Choroid plexus epithelial cell (primary cell): ENCODE data around the gene C17orf67.

Source experiments
- DNase-seq: peaks from one replicate; pipeline ENCODE4 v3.0.0-alpha.2; 2010; ENCODE audit warnings: low read depth
- H3K4me3 ChIP-seq: 2 replicates; pipeline ENCODE4 v1.5.1; 2011; ENCODE audit warnings: low read depth, mild to moderate bottlenecking, control low read depth, low read length, moderate library complexity
- TF ChIP-seq, protein P1 (sequence below): conservative IDR thresholded peaks from 2 replicates; pipeline ENCODE4 v1.5.1; 2011; ENCODE audit warnings: low read depth, mild to moderate bottlenecking, control low read depth, inconsistent platforms, low read length, moderate library complexity

Gene C17orf67

DNA sequence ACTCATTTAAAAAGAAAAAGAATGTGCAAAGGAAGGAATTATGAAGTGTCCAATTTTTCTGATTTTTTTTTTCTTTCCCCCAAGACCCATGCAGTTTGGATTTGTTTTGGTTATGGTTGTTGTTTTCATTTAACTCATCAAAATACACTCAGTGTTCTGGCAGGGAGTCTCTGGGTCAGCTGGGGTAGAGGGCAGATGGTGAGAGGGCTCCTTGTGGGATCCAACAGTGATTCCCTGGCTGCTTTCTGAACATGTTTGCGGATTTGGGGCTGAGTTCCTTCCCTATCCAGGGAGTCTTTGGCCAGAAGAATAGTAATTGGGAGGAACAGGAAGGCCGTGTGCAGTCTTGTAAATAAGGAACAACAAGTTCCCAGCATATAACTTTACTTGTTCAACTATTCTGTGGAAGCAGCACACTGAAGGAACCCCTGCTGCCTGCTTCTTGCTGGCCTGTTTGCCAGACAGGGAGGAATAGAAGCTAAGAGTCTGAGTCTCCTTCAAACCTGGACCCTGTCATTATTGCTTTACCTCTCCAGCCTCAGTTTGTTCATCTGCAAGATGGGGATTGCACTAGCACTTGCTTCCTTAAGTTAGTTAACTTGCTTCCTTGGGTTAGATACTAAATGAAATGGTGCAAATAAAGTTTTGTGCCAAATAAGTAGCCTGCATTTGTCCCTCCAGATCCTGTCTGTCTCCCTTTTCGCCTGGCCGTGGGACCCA is 32.1 kb downstream of the C17orf67 start:
- TF ChIP-seq, protein P1, sequence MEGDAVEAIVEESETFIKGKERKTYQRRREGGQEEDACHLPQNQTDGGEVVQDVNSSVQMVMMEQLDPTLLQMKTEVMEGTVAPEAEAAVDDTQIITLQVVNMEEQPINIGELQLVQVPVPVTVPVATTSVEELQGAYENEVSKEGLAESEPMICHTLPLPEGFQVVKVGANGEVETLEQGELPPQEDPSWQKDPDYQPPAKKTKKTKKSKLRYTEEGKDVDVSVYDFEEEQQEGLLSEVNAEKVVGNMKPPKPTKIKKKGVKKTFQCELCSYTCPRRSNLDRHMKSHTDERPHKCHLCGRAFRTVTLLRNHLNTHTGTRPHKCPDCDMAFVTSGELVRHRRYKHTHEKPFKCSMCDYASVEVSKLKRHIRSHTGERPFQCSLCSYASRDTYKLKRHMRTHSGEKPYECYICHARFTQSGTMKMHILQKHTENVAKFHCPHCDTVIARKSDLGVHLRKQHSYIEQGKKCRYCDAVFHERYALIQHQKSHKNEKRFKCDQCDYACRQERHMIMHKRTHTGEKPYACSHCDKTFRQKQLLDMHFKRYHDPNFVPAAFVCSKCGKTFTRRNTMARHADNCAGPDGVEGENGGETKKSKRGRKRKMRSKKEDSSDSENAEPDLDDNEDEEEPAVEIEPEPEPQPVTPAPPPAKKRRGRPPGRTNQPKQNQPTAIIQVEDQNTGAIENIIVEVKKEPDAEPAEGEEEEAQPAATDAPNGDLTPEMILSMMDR, result no peak
- no peak overlapping the region for H3K4me3 ChIP-seq
- DNase-seq, result no peak

DNA sequence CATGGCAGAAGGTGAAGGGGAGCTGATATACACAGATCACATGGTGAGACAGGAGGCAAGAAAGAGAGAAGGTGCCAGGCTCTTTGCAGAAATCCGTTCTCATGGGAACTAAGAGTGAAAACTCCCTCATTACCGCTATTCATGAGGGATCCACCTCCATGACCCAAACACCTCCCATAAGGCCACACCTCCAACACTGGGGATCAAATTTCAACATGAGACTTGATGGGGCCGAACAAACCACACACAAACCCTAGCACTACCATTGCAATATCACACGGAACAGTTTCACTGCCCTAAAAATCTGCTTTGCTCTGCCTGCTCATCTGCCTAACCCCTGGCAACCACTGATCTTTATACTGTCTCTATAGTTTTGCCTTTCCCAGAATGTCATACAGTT is 34.8 kb downstream of the C17orf67 start:
- peak; percentile 39 for DNase-seq
- no peak overlapping the region for H3K4me3 ChIP-seq
- TF ChIP-seq, protein P1, result no peak

DNA sequence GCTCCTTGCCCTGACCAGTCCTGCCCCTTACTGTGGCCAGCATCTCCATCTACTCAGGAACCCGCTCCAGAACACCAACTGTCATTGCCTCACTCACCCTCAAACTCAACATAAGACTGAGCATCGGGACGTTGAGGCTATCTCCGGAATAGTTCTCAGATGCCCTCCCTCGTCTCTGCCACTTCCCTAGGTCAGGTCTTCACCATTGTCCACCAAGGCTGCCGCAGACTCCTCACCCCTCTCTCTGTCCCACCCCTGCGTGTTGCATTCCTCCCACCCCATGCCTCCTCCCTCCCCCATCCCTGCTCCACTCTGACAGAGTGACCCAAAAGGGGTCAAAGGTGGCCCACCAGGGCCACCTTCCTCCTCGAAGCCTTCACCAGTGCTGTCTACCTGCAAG is 37.2 kb downstream of the C17orf67 start:
- TF ChIP-seq, protein P1, result no peak
- H3K4me3 ChIP-seq, result no peak overlapping the region
- DNase-seq, result no peak

DNA sequence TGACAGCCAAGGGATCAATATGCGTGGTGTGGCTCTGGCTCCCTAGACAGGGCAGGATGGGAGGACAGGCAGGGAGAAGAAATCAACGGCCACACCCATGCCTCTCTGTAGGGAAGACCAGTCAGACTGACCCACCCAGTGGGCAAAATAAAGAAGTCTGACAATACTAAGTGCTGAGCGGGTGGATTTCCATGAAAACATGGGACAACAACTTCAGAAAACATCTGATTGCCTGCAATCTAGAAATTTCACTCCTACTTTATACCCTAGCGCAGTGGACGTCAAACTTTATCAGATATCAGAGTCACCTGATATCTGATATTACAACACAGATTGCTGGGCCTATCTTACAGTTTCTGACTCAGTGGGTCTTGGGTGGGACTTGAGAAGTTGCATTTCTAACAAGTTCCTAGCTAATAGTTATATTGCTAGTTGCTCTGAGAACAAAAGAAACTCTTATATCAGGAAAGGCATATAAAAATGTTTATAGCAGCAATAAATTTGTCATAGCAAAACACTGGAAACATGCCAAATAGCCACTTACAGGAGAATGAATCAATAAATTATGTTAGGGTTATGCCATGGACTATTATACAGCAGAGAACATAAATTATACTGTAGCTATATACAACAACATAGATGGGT is 38.4 kb downstream of the C17orf67 start:
- H3K4me3 ChIP-seq, result no peak overlapping the region
- TF ChIP-seq, protein P1, result no peak
- DNase-seq, result no peak

DNA sequence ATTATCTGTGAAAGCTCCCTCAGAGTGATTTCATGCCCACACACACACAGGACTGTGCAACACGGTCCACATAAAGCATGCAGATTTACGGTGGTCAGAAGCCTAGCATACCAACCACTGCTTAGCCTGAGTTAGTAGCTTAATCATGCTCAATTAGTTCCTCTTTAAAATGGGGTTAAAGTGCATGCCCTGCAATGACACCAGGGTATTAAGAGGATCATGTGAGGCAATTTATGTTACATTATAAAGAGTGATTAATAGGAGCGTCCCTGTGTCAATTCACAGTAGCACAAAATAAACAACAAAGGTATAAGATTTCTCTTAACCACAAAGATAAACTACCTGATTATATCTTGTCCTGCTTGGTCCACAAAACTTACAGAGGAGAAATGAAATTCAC is 39.8 kb downstream of the C17orf67 start:
- DNase-seq, result no peak
- TF ChIP-seq, protein P1, result no peak
- no peak overlapping the region for H3K4me3 ChIP-seq

DNA sequence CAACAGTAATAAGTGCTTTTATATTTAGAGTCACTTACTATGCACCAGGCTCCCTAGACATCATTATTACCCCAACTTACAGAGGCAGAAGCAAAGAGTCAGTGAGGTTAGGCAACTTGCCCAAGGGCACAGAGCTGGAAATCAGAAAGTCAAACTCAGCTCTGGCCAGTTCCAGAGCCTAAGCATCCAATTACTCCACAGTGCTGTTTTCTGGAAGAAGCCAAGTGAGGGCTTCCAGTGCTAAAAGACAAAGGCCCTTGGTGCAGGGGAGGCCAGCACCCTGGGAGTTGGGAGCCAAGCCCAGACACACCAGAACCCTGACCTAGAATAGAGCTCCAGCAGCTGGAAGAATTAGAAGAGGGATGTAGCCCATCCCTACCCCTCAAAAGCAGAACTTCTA is 40.2 kb downstream of the C17orf67 start:
- H3K4me3 ChIP-seq, result no peak overlapping the region
- DNase-seq, result no peak
- TF ChIP-seq, protein P1, result no peak

DNA sequence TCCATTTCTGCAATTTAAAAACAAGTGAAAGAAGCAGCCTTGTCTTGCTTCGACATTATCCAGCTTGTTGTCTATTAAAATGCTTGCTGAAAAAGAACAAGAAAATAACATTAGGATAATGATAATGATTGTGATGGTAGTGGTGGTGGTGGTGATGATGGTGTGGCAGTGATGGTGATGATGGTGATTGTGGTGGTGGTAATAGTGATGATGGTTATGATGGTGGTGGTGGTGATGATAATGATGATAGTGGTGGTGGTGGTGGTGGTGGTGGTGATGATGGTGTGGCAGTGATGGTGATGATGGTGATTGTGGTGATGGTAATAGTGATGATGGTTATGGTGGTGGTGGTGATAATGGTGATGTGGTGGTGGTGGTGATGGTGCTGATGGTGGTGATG is 41.5 kb downstream of the C17orf67 start:
- H3K4me3 ChIP-seq, result no peak overlapping the region
- DNase-seq, result no peak
- TF ChIP-seq, protein P1, result no peak
